Measurements from ENCODE around the gene PDZRN4.

The PDZRN4 gene

DNA sequence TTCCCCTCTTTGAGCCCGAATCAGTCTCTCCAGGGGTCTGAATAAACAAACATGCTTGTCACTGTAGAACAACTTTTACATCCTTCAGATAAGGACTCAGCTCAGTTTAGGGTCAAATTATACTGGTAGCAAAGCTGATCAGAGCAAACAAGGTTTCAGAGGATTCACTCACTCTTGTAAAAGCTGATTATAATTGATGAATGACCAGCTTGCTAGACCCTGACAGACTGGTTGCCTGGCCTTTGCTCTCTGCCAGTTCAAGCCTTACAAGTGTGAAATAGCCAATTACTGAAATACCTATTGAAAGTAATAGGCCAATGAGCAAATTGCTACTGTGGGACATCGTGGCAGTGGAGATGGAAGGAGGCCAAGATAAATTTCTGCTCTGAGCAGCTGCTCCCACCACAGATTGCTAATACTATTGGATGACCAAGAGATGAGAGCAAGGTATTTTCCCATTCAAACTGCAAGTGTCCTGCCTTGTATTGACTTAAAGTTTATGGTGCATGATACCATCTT is 177.6 kb downstream of the PDZRN4 start:
- no peak for DNase-seq

DNA sequence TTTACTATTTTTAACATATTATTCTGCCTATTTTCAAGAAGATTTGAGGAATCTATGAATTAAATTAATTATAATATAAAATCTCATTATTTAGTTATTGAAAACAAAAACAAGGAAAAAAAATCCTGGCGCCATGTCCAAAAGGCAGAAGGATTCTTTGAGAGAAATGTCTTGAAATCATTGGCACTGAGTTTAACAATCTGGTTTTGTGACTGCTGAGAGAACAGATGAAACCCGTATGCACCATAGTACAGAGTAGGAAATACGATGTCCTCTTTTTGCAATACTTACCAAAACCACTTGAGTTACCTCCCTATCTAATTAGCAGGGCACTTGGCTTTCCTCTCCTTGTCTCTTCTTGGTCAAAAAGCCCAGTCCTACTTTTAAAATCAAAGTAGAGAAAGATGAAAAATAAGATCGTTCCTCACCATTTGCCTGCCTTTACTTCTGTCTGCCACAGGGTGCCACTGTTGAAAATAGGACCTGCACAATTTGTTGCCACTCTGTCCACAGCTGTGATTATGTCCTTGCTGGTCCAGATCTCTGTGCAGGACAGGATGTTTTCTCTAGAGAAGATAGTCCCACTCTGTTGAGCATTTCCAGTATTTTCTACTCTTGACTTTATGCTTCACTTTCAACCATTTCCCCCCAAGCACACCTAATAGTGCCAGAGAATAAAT is 179.7 kb downstream of the PDZRN4 start:
- DNase-seq: no peak

DNA sequence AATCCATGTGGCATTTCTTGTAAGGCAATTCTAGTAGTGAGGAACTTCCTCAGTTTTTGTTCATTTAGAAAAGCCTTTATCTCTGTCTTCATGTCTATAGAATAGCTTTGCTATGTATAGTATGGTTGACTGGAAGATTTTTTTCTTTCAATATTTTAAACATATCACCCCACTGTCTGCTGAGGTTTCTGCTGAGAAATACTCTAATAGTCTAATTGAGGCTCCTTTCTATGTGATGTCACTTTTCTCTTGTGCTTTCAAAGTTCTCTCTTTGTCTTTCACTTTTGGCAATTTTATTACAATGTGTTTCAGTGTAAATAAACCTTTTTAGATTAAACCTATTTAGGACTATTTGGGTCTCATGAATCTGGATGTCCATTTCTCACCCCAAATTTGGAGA is 192.8 kb downstream of the PDZRN4 start:
- DNase-seq: no peak

DNA sequence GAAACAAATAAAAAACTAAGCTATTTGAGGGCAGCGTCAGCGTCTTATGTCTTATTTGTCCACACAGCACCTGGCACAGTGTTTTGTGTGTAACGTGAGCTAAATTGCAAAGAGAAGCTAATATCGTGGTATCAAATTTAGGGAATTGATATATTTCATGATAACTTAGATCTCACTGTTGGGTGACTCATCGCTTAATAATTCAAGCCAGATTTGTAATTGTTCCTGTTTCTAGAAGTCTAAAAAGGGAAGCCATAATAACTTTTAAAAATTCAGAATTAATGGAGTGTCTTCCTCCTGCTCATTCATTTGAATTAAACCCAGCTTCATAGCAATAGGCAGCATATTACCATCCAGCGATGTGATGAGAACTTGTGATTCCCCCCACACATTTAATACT is 214.7 kb downstream of the PDZRN4 start:
- no peak for DNase-seq

DNA sequence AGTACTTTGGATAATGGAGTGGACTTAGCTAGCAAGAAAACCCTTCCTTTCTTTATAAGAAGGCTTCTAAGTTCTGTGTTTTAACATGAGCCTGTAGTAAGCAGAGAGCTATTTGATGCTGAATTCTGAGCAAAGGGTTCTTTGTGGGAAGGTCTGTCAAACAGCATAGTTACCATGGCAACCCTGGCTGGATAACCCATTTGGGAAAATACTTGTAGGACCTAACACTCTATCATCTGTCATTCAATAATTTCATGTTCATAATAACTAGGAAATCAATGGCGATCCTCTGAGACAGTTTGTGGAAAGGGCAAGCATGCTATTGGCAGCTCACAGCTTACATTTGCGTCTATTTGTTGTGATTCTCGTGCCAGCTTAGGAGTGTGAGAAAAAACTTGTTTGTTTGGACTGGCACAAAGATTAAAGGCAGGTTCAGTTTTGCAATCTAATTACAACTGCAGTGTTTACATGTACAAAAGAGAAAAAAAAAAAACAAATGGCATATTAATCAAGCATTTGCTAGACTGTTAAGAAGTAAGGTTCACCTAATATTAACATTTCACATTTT is 219.2 kb downstream of the PDZRN4 start:
- no peak for DNase-seq

DNA sequence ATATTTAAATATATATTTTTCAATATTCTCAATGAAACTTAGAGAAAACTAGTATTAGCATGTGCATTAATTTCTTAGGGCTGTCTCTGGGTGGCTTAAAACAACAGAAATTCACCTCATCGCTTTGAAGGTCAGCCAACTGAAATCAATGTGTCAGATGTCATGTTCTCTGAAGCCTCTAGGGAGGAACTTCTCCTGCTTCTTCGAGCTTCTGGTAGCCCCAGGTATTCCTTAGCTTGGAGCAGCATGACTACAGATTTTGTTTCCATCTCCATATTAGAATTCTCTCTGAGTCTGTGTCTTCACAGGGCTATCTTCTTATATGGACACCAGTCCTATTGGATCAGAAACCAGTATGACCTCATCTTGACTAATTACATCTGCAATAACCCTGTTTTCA is 221.5 kb downstream of the PDZRN4 start:
- no peak for DNase-seq

DNA sequence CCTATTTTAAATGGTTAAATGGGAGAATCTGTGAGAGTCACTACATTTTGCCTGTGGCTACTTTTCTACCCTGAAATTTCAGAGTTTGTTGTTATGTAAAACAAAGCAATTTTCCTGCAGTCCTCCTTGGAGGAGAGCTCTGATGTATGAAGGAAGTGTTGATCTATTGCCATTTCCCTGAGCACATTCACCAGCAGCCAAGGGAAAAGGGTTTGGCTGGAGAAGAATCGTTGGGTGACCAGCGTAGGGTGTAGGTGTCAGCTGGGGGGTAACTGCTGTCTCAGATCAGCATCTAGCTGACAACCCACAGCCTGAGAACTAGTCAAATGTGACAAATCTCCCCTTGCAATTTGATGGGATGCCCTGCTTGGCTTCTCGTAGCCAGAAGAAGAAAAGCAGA is 230.5 kb downstream of the PDZRN4 start:
- no peak for DNase-seq

DNA sequence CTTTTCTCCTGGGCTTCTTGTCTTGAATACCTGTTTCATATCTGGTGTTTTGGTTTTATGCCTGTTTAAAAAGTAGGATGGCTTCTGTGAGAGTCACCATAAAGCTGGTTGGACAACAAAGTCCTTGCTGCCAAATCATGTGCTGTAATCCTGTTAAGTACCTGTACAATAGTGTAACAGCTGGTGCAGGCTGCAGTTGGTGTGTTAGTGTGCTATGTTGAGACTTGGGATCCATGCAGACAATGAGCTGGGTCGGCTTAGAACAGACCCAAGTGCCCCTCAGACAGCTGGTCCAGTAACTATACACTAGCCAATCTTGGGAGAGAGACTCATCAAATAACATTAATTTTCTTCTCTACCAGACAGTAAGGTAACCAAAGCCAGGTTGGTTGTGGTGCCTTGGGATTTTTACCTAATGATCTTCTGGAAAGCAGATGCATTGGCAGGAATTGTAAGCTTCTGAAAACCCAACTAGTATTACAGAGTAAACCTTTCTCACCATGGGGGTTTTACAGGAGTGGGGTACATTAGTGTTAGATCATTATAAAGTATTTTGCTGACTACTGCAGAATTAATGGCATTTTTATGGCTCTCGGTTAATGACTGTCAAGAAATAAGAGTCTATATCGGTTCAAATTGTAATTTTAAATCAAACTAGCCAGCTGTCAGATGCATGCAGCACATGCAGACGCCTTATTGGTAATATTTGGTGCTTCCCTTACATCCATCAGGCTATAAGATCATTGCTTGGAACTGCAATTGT is 231.2 kb downstream of the PDZRN4 start:
- no peak for DNase-seq

DNA sequence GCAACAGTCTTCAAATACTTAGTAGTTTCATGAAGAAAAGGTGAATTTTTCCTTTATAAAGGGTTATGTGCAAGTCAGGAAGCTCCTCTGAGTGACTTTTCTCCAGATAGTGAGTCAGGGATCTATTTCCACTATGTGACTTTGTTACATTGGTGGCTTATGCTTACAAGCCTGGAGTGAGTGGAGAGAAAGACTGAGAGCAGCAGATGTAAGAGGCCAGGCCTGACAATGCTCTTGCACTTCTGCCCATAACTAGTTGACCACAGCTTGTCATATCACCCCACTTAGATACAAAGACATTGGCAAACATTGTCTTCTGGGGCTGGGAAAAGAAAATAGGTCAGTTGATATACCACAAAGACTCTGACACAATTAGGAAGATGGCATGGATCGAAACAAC is 236.5 kb downstream of the PDZRN4 start:
- no peak for DNase-seq

DNA sequence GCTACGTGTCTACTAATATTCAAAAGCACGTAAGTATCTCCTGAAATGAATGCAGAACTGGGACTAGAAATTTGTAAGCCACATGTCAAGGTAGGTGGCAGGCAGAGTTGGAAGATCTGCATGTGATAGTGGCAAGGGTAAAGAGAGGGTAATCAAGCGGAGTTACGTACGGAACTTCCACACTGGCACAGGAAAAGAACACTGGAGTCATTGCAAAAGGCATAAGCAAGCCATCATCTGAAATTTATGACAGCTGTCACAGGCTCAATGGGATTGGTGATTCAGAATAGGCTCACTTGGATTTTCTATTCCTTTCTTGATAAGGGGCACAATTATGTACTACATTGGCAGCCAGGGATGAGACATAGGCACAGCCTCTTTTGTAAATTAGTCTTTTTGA is 245.3 kb downstream of the PDZRN4 start:
- no peak for DNase-seq

DNA sequence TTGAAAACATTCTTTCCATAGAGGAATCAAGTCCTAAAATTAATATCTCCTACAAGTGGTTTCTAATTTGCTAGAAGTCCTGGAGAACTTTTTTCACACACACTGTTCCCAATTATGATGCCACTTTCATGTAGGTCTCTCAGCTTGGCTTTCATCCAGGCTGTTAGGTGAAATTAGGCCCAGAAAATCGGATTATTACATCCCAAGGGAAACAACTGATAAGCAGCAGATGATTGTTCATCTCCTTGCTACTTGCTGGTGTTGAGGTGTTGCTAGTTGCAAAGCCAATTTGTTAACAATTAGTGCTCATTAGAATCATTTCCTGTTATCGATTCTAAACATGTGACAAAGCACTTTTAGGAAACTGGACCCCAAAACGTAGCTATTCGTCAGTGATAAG is 248.0 kb downstream of the PDZRN4 start:
- no peak for DNase-seq

DNA sequence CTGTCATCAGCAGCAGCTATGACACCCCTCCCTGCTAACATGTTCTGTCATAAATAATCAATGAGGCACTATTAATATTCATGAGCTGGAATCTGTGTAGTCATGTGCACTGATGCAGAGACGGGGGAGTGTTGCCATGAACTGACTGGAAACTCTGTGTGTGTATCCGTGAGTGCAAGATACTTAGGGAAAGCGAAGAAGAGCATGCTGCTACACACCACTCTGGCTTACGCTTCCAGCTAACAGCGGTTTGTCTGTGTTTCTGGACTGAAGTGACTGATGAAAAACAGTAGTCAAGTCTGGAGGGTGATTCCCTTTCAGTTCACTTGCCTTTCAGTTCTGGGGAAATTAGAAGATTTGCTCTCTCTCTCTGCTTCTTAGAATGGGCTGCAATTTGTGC is 249.4 kb downstream of the PDZRN4 start:
- DNase-seq: no peak

DNA sequence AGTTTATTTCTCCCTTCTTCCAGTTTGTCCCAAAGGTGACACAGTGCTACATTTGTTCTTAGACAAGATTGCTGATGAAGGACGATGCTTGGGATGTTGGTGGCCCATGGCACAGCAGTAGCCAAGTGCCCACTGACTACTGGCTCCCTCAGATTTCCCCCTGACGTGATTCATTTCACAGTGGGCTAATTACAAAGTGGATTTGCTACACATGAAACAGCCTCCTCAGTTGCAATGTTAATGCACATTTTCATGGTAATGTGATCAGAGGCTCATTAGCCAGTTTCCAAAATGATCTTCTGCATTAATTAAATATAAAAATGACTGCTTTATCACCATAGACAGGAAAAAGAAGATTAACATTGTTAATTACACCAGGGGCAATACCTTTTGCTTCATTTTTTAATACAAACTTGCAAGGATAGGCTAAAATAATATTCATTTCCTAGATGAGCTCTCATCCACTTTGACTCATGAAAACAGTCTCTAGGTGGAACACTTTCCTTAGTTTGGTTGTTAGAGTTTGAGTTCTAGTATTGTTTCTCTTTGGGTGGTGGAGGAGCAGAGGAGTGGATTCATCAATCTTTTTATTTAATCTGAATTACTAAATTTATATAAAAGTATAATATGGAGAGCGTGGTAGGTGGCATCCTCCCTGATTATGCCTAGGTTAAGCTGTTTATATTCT is 250.9 kb downstream of the PDZRN4 start:
- DNase-seq: no peak

DNA sequence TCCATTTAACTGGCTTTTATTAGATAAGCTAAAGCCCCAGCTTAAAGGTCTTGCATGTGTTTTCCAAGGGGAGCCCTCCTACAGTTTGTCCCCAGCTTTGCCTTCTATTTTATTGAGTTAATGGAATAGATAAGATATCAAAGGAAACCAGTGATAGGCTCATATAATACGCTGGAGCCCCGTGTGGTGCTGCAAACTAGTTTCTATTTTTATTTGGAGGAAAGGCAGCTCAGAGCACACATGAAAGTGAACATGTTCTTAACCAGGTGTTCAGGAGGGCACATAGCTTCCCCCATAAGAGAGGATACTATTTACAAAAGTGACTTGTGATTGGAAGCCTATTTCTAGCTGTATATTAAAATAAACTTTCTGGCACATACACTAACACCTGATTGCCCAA is 251.7 kb downstream of the PDZRN4 start:
- DNase-seq: no peak

DNA sequence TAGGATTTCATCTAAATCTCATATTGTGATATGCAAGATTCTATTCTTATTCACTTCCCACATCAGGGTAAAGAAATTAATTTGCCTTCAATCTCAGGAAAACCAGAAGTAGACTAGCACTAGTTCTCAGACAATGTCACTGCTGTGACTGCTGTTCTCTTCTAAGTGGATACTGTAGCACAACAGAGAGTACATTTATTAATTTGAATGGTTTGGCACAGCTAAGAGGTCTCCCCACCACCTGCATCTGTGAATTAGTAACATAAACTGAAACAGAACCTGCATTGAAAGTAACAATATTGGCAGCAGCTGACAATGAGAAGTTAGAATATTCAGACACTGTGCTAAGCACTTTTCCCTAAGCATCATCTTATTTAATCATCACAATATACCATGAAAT is 253.1 kb downstream of the PDZRN4 start:
- DNase-seq: no peak

DNA sequence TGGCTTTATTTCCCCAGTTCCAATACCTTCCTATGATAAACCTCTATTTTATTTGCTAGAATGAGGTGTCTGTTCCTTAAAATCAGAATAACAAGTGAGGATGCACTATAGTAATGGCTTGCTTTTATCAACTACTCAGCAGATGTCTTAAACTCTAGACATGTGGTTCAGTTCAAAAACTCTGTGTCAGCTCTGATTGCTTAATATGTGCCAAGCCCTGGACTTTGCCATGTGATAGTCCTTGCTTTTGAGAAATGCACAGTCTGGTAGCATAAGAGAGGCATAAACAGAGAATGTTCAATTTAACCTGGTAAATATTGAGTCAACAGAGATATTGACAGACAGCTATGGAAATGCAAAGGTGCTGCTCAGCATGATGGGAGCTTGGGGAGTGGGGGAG is 254.8 kb downstream of the PDZRN4 start:
- no peak for DNase-seq

DNA sequence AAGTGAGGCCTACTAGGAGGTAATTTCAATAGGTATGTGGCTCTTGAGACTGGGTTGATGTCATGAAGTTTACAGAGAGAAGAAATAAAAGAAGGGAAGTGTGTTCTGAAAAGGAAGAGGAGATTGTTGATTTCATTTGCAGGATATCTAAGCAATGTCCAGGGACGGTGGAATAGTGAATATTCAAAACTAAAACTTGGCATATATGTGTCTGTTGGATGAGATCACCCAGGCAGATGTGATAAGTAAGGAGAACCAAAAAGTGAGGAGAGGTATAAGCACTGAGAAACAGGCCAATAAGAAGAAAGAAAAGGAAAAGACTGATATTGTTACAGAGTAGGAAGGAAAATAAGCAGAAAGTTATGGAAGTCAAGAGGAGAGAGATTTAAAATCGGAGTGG is 255.6 kb downstream of the PDZRN4 start:
- no peak for DNase-seq

DNA sequence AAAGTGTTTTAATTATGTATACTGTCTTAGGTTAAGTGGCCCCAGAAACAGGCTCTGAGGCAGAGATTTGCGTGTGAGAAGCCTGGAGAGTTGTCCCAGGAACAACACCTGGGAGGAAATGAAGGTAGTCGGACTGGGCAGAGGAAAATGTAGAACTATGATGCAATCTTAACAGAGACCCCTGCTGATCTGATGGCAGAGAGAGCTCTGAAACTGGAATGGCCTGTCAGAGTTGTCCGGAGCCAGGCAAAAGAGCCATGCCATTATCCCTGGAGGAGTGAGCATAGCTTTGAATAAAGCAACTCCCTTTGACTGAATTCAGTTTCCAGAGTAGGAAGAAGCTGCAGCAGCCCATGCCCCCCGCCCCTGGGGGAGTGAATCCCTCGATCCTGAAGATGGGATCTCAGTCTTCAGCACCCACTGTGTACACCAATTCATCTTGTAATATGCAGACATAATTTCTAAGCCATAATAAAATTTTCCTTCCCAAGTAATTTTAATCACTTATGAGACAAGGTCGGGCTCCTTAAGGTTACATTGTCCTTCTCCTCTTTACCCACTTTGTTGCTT is 264.8 kb downstream of the PDZRN4 start:
- DNase-seq: no peak

DNA sequence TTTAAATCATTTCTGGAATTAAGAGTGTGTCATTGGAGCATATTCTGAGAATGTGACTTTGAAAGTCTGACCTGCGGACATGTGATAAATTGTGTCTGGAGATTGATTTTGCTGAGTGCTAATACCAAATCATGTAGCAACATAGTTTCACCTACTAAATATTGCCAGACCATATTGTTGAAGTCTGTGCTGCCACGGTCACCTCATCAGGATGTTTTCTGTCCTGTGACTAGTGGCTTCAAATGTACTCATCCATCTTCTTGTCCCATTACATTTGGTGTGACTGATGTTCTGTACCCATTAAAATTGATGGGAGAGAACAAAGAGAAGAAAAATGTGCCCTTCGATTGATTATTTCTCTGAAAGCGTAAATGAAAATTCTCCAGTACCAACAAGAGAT is 265.3 kb downstream of the PDZRN4 start:
- no peak for DNase-seq

DNA sequence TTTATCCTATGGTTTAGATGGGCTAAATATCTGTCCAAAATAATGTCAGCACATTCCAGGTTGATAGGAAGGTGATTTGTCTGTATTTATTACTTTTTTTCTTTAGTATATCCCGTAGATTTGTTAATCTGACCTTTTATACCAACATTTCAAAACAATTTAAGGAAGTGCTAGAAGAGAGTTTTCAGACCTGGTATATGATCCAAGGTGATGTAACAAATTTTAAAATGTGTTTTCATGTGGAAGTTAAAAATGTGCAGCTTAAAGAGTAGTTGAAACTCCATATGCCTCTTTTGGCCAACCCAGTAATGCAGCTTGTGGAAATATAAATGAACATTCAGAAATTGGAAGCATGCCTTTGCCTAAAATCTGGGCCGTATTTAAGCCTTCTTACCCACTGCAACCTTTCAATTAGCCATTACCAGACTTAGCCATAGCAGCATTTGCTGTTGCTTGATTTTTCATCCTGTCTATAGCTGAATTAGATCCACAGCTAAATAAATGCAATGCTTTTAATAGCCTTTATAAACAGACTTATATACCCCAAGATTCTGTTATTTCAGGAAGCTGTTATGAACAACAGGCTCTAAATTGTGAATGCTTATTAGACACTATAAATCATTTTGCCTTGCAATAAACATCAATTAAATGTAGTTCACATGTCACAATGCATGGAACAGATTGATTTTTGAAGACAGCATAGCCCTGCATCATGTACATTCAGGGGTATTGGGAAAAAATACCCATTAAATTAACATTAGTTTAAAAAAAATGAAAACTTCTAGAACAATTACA is 271.2 kb downstream of the PDZRN4 start:
- DNase-seq: no peak

DNA sequence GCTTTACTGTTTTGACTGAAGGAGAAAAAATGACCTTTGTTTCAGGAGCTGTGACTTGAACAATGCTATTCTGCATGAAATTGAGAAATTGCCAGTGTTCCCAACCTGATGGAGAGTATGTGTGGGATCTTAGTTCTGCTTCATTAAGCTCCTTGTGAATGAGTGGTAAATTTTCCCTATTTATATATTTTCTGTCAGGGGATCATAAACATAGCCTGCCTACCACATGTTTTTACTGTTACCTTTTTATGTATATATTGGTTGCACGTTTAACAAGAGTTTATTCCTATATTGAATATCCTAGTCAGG is 271.7 kb downstream of the PDZRN4 start:
- DNase-seq: no peak

DNA sequence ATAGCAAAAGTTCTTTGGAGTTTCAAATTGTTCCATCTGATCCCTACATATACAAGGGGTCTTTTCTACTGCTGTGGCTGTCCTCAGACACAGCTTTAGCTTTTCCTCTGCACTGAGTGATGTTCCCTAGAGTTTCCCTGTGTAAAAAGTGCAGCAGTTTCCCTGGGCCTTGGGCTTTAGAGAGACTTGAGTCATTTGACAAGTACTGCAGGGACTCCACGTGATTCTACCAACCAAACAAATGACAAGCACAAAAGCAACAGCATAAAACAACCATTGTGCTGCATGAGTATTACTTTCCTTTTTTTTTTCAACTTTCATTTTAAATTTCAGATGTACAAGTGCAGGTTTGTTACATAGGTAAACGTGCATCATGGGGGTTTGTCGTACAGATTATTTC is 272.8 kb downstream of the PDZRN4 start:
- DNase-seq: no peak

DNA sequence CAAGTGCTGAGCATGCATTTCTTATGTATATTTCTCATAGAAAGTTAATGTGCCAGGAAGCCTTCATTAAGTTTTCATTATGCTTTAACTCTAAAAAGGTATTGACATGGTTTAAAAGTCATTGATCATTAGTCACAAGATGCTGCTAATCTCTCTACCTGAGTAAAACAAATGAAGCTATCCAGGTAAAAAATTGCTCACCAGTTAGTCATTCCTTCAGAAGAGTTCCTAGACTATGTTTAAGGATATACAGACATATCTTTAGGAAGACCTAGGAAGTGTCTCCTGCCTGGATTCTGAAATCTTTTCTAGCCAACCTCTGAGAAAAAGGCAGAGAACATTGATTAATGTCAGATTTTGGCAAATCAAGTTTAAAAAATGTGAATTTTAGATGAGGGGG is 274.2 kb downstream of the PDZRN4 start:
- DNase-seq: no peak
